Adrenal gland (tissue), 12 donors: Measurements from ENCODE around the gene RNF220. TPM values are rescaled to one million over a fixed set of nuclear protein-coding genes. Genes with fewer than 3 reads are reported as not detected.

Source experiments
- DNase-seq, 7 donors: peaks; one replicate each; pipeline ENCODE4 v3.0.0-alpha.2; 2019 to 2020
- H3K27ac ChIP-seq, 5 donors: fragments of 200-600 bp; sonication (generic) in 4 of 5; 1 replicate in 3 of 5; 2 replicates in 2 of 5; pipeline versions ENCODE4 v1.5.1 to v1.8.0; 2016 to 2020; ENCODE audit warnings: mild to moderate bottlenecking in 1 of 5
- H3K27me3 ChIP-seq: fragments of 200-600 bp; 2 replicates; pipeline ENCODE4 v1.8.0; 2021
- H3K36me3 ChIP-seq, 2 donors: fragments of 200-600 bp; replicated peaks in 1 of 2; 1 replicate in 1 of 2; 2 replicates in 1 of 2; pipeline versions ENCODE4 v1.5.1 to v1.8.0; 2018 to 2022
- H3K4me1 ChIP-seq, 2 donors: fragments of 200-600 bp; replicated peaks in 1 of 2; 1 replicate in 1 of 2; 2 replicates in 1 of 2; pipeline versions ENCODE4 v1.5.1 to v1.8.0; 2018 to 2021
- H3K4me3 ChIP-seq, 4 donors: fragments of 200-600 bp; sonication (generic) in 3 of 4; one replicate each; pipeline ENCODE4 v1.5.1; 2016 to 2018
- H3K9me3 ChIP-seq, 3 donors: fragments of 200-600 bp; sonication (generic) in 1 of 3; replicated peaks in 1 of 3; 1 replicate in 2 of 3; 2 replicates in 1 of 3; pipeline versions ENCODE4 v1.5.1 to v1.8.0; 2016 to 2021
- CTCF ChIP-seq, 6 experiments: fragments of 450-650 bp in 4 of 6; fragments of 200-600 bp in 2 of 6; sonication (generic) in 1 of 6; IDR thresholded peaks; 1 replicate in 5 of 6; 2 replicates in 1 of 6; pipeline versions ENCODE4 v1.5.1 to v1.8.0; 2016 to 2021; ENCODE audit warnings: antibody characterized with exemption in 6 of 6, mild to moderate bottlenecking in 2 of 6, moderate library complexity in 1 of 6
- POLR2A ChIP-seq, 2 donors: fragments of 450-650 bp; IDR thresholded peaks; one replicate each; pipeline ENCODE4 v1.6.1; 2017; ENCODE audit warnings: antibody characterized with exemption in 2 of 2, mild to moderate bottlenecking in 2 of 2, moderate library complexity in 1 of 2
- WGBS, 4 donors: extraction: QIAGEN DNeasy Blood & Tissue Kit in 2 of 4; methylation state at CpG; one replicate each; pipeline versions ENCODE4 v1.1.5 to v1.1.7; 2013 to 2017; 5-methylcytosine and 5-hydroxymethylcytosine counted together
- intact Hi-C, 2 donors: fragments of 100-400 bp; cut with DNase I; formaldehyde crosslinking; loops; one replicate each; pipeline versions ENCODE4 v1.14.1 to v1.15.0; 2022 to 2023
- polyA plus RNA-seq, 3 donors: library from polyadenylated mRNA; stranded (reverse); fragments of 200-250 nt in 2 of 3; fragments of 350-450 nt in 1 of 3; fragmentation: Illumina TruSeq in 1 of 3; extraction: RNeasy Lipid Tissue Mini Kit (QIAGEN cat#74804) in 1 of 3; gene quantifications; one replicate each; pipeline ENCODE4 v1.2.3, GENCODE V29; 2013 to 2014
- total RNA-seq, 9 donors: library from RNA; depleted of rRNA in 4 of 9; stranded (reverse); fragments of >200 nt in 4 of 9; fragments of 120-200 nt in 1 of 9; fragmentation: NEBNext Ultra II Directional in 1 of 9; extraction: Animal tissue kit (Norgen Biotek cat#: 25700) in 1 of 9; gene quantifications; one replicate each; pipeline versions ENCODE4 v1.1.0 to v1.2.4, GENCODE V29; 2013 to 2023
- donor health status: healthy with polysubstance abuse.
- donor health status: Bipolar disorder and iron deficiency.
- donor health status: DM: yes; HTN: yes; CAD: no.
- donor health status: DM: no; HTN: no; CAD: no.
- donor health status: DM: no; HTN: no; CAD: no.
- donor health status: DM: yes; HTN: yes; CAD: no.

Gene RNF220
- total and polyA plus RNA-seq, 12 donors = 36.3 to 150 (median 66.5) TPM

- Histone ChIP-seq H3K27ac (no peak overlapping the region), H3K36me3 (no peaks in the 10 kb centered on the region), H3K27me3 (no peaks in the 10 kb centered on the region), H3K9me3 (no peaks in the 10 kb centered on the region), H3K4me3 (no peak overlapping the region), H3K4me1 (peaks cover 3% of the 10 kb centered on the region in 2 donors)
- intact Hi-C loops = no loop called here
- no peak for TF ChIP-seq CTCF (IDR thresholded peaks at IDR 0.05)
- TF ChIP-seq POLR2A (IDR thresholded peaks at IDR 0.05) = no peak
- 62 to 66% (median 63%) methylated on average over 6 of the region's 6 CpGs for WGBS, 4 donors
- DNase-seq = no peak
Observed at GRCh38 chr1:44359234-44359935, 45.7 kb upstream of the RNF220 start.

GRCh38 chr1:44361478-44361877, 43.6 kb upstream of the RNF220 start:
- H3K4me3 ChIP-seq = no peak overlapping the region
- H3K27ac ChIP-seq = no peak overlapping the region
- no peak for DNase-seq
- intact Hi-C loops = no loop called here
- TF ChIP-seq POLR2A (IDR thresholded peaks at IDR 0.05) (no peak), CTCF (IDR thresholded peaks at IDR 0.05) (no peak)
- no peaks in the 10 kb centered on the region for H3K36me3 ChIP-seq
- H3K4me1 ChIP-seq = no peaks in the 10 kb centered on the region
- no peaks in the 10 kb centered on the region for H3K9me3 ChIP-seq
- H3K27me3 ChIP-seq = no peaks in the 10 kb centered on the region
- 70 to 75% (median 73%) methylated on average over 4 of the region's 4 CpGs for WGBS, 4 donors

GRCh38 chr1:44366371-44366975, 38.6 kb upstream of the RNF220 start:
- intact Hi-C loops = no loop called here
- 78 to 90% (median 87%) methylated on average over 7 of the region's 7 CpGs for WGBS, 4 donors
- Histone ChIP-seq H3K27me3 (no peaks in the 10 kb centered on the region), H3K36me3 (no peaks in the 10 kb centered on the region), H3K4me3 (no peak overlapping the region), H3K27ac (no peak overlapping the region), H3K4me1 (no peaks in the 10 kb centered on the region), H3K9me3 (no peaks in the 10 kb centered on the region)
- TF ChIP-seq POLR2A (IDR thresholded peaks at IDR 0.05) (no peak), CTCF (IDR thresholded peaks at IDR 0.05) (no peak)
- no peak for DNase-seq

GRCh38 chr1:44367944-44368343, 37.1 kb upstream of the RNF220 start:
- WGBS, 4 donors = 70 to 100% (median 87%) methylated on average over 1 of the region's 1 CpG
- Histone ChIP-seq H3K4me3 (no peak overlapping the region), H3K4me1 (no peaks in the 10 kb centered on the region), H3K27me3 (no peaks in the 10 kb centered on the region), H3K27ac (no peak overlapping the region), H3K36me3 (no peaks in the 10 kb centered on the region), H3K9me3 (no peaks in the 10 kb centered on the region)
- TF ChIP-seq CTCF (IDR thresholded peaks at IDR 0.05) (no peak), POLR2A (IDR thresholded peaks at IDR 0.05) (no peak)
- no peak for DNase-seq
- intact Hi-C loops = no loop called here
